ENCODE results near the gene ESPN. TPM values are rescaled to one million over a fixed set of nuclear protein-coding genes. Genes with fewer than 3 reads are reported as not detected.

ESPN gene
- polyA plus RNA-seq, 1 donor (not counting 4 experiments of a cell fraction or from before 2014, with no cell fraction given) = 0.47 TPM

DNA sequence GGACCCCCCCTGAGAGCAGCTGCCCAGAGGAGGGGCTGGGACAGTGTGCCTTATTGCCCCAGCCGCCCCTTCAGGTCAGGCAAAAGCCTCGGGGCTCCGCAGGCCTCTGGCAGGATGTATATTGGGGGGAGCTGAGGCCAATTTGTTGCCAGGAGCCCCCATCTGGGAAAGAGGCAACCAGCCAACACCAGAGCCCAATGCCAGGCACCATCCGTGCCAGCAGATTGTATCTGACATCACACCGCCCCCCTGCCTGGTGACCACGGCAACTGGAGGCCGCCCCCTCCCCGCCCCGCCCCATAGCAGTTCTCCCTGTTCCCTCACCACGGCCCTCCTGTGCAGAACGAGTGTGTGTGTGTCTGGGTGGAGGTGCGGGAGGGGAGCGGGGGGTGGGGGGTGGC lies 70.5 kb downstream of the ESPN start:
- Histone ChIP-seq H3K79me2 (ENCODE audit: control insufficient read depth, insufficient read depth, low read length) (no peaks in the 10 kb centered on the region), H3K9me3 (ENCODE audit: control insufficient read depth, low read depth, low read length) (no peaks in the 10 kb centered on the region), H2AFZ (ENCODE audit: control insufficient read depth, low read length) (no peak overlapping the region), H3K4me1 (ENCODE audit: control insufficient read depth, extremely low read depth, insufficient read depth, low read length) (peaks cover 37% of the 10 kb centered on the region), H3K4me3 (ENCODE audit: control insufficient read depth in 2 of 3, extremely low read depth in 1 of 3, insufficient read depth in 2 of 3, low read depth in 1 of 3, low read length in 3 of 3) (no peak overlapping the region), H4K20me1 (ENCODE audit: control insufficient read depth, extremely low read depth, insufficient read depth, low read length) (no peaks in the 10 kb centered on the region), H3K4me2 (ENCODE audit: control insufficient read depth, extremely low read depth, insufficient read depth, low read depth, low read length) (no peak overlapping the region), H3K9me1 (ENCODE audit: control insufficient read depth, extremely low read depth, insufficient read depth, low read length) (no peaks in the 10 kb centered on the region), H3K27me3 (ENCODE audit: control insufficient read depth, extremely low read depth, insufficient read depth, low read length) (no peaks in the 10 kb centered on the region), H3K27ac (ENCODE audit: control insufficient read depth, insufficient read depth, low read length) (no peak overlapping the region), H3K9ac (ENCODE audit: control insufficient read depth, extremely low read depth, insufficient read depth, low read length) (no peak overlapping the region), H3K36me3 (ENCODE audit: control insufficient read depth in 2 of 2, extremely low read depth in 1 of 2, insufficient read depth in 2 of 2, low read length in 2 of 2) (peaks cover 0 to 2% of the 10 kb centered on the region in 2 experiments)
- FAIRE-seq (no peak), DNase-seq (ENCODE audit: low read depth, low spot score) (no peak)
- dilution Hi-C loops (cut with MboI; ENCODE audit: extremely low pct_ligation_motif_present, low sequenced_read_pairs) = no loop called here
- no peak for TF ChIP-seq EZH2 (IDR thresholded peaks at IDR 0.05; ENCODE audit: low read length)
- TF ChIP-seq, protein P1, sequence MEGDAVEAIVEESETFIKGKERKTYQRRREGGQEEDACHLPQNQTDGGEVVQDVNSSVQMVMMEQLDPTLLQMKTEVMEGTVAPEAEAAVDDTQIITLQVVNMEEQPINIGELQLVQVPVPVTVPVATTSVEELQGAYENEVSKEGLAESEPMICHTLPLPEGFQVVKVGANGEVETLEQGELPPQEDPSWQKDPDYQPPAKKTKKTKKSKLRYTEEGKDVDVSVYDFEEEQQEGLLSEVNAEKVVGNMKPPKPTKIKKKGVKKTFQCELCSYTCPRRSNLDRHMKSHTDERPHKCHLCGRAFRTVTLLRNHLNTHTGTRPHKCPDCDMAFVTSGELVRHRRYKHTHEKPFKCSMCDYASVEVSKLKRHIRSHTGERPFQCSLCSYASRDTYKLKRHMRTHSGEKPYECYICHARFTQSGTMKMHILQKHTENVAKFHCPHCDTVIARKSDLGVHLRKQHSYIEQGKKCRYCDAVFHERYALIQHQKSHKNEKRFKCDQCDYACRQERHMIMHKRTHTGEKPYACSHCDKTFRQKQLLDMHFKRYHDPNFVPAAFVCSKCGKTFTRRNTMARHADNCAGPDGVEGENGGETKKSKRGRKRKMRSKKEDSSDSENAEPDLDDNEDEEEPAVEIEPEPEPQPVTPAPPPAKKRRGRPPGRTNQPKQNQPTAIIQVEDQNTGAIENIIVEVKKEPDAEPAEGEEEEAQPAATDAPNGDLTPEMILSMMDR (optimal IDR thresholded peaks at IDR 0.05 in 1 of 3, IDR thresholded peaks at IDR 0.05 in 1 of 3, conservative IDR thresholded peaks at IDR 0.05 in 1 of 3; ENCODE audit: extremely low read depth in 1 of 3, insufficient read depth in 2 of 3, low read length in 3 of 3) = no peak

DNA sequence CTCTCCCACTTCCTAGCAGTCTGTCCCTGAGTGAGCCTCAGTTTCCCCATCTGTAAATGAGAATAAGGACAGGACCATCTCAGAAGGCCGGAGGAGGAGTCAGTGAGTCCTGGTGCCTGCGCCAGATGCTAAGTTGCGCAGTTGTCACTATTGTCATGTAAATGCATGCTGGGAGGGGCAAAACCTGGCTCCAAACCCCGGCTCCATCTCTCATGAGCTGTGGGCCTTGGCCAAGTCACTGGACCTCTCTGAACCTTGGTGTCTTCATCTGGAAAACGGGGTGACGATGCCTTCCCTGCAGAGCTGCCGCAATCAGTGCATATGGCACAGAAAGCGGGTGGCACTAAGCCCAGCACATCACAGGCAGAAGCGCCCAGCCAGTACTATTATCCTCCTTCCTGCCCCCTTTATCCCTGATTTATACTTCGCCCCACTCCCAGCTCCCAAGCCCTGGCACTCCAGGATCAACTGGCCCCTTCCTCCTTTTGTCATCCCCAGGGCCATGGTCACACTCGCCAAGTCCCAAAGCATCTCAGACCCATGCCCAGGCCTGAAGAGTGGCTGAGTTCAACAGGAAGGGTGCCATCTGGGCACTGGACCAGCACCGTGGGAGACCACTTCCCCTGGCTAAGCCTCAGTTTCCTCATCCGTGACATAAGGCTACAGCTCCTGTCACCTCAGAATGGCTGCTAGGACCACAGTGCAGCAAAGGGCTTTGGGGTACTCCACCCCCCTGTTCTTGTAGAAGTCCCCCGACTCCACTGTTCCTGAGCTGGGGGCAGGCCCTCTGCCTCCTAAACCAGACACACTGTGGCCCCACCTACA lies 71.2 kb downstream of the ESPN start:
- FAIRE-seq (peak; percentile 60), DNase-seq (ENCODE audit: low read depth, low spot score) (no peak)
- Histone ChIP-seq H3K9me1 (ENCODE audit: control insufficient read depth, extremely low read depth, insufficient read depth, low read length) (no peaks in the 10 kb centered on the region), H3K4me2 (ENCODE audit: control insufficient read depth, extremely low read depth, insufficient read depth, low read depth, low read length) (peak overlapping the region; percentile 85), H3K79me2 (ENCODE audit: control insufficient read depth, insufficient read depth, low read length) (no peaks in the 10 kb centered on the region), H3K36me3 (ENCODE audit: control insufficient read depth in 2 of 2, extremely low read depth in 1 of 2, insufficient read depth in 2 of 2, low read length in 2 of 2) (peaks cover 0 to 2% of the 10 kb centered on the region in 2 experiments), H3K27me3 (ENCODE audit: control insufficient read depth, extremely low read depth, insufficient read depth, low read length) (peaks cover under 1% of the 10 kb centered on the region), H3K9me3 (ENCODE audit: control insufficient read depth, low read depth, low read length) (no peaks in the 10 kb centered on the region), H3K27ac (ENCODE audit: control insufficient read depth, insufficient read depth, low read length) (no peak overlapping the region), H3K9ac (ENCODE audit: control insufficient read depth, extremely low read depth, insufficient read depth, low read length) (peak overlapping the region; percentile 72), H3K4me1 (ENCODE audit: control insufficient read depth, extremely low read depth, insufficient read depth, low read length) (peaks cover 37% of the 10 kb centered on the region), H4K20me1 (ENCODE audit: control insufficient read depth, extremely low read depth, insufficient read depth, low read length) (no peaks in the 10 kb centered on the region), H2AFZ (ENCODE audit: control insufficient read depth, low read length) (no peak overlapping the region), H3K4me3 (ENCODE audit: control insufficient read depth in 2 of 3, extremely low read depth in 1 of 3, insufficient read depth in 2 of 3, low read depth in 1 of 3, low read length in 3 of 3) (peak overlapping the region; percentile 63 to 70 (median 70))
- TF ChIP-seq, protein P1 (optimal IDR thresholded peaks at IDR 0.05 in 1 of 3, IDR thresholded peaks at IDR 0.05 in 1 of 3, conservative IDR thresholded peaks at IDR 0.05 in 1 of 3; ENCODE audit: extremely low read depth in 1 of 3, insufficient read depth in 2 of 3, low read length in 3 of 3) = no peak
- no peak for TF ChIP-seq EZH2 (IDR thresholded peaks at IDR 0.05; ENCODE audit: low read length)
- dilution Hi-C loops (cut with MboI; ENCODE audit: extremely low pct_ligation_motif_present, low sequenced_read_pairs) = no loop called here
